Psoas muscle (tissue), 8 donors: Measurements from ENCODE around the gene PCED1A. TPM values are rescaled to one million over a fixed set of nuclear protein-coding genes. Genes with fewer than 3 reads are reported as not detected.
"Not testable (repeated sequence)": the region's sequence is repeated elsewhere in the genome, so short reads cannot be mapped to it uniquely, and the experiment has no call there.

ENCODE experiments used
- ATAC-seq, 4 donors: fragments of 200-7000 bp; cut with Tn5 transposase; one replicate each; pipeline ENCODE4 v1.9.1; 2020; ENCODE audit warnings: moderate library complexity in 3 of 4, mild to moderate bottlenecking in 2 of 4
- DNase-seq, 2 donors: peaks; one replicate each; pipeline ENCODE4 v3.0.0-alpha.2; 2020
- H3K27ac ChIP-seq: fragments of 200-600 bp; one replicate; pipeline ENCODE4 v1.8.0; 2022
- H3K27me3 ChIP-seq, 3 donors: fragments of 200-600 bp in 1 of 3; one replicate each; pipeline versions ENCODE4 v1.6.1 to v1.8.0; 2013 to 2022; ENCODE audit warnings: low read length in 2 of 3, mild to moderate bottlenecking in 2 of 3, moderate library complexity in 1 of 3; ENCODE audit not compliant: insufficient read depth in 3 of 3
- H3K36me3 ChIP-seq, 2 donors: fragments of 200-600 bp in 1 of 2; one replicate each; pipeline versions ENCODE4 v1.6.1 to v1.8.0; 2013 to 2022; ENCODE audit warnings: low read depth in 1 of 2, mild to moderate bottlenecking in 1 of 2, moderate library complexity in 1 of 2; ENCODE audit not compliant: insufficient read depth in 1 of 2
- H3K4me1 ChIP-seq: fragments of 200-600 bp; one replicate; pipeline ENCODE4 v1.8.0; 2022
- H3K4me3 ChIP-seq: fragments of 200-600 bp; one replicate; pipeline ENCODE4 v1.8.0; 2022; ENCODE audit warnings: mild to moderate bottlenecking
- H3K9me3 ChIP-seq: fragments of 200-600 bp; one replicate; pipeline ENCODE4 v1.8.0; 2022
- WGBS, 3 donors: extraction: QIAGEN DNeasy Blood & Tissue Kit; methylation state at CpG; one replicate each; pipeline versions ENCODE4 v1.1.6 to v1.1.7; 2013; 5-methylcytosine and 5-hydroxymethylcytosine counted together
- intact Hi-C, 2 donors: fragments of 100-400 bp; cut with DNase I; formaldehyde crosslinking; loops; one replicate each; pipeline versions ENCODE4 v1.11.0 to v1.14.2; 2022
- polyA plus RNA-seq, 3 donors: library from polyadenylated mRNA; stranded (reverse); fragments of 200-250 nt; gene quantifications; one replicate each; pipeline ENCODE4 v1.2.3, GENCODE V29; 2013
- total RNA-seq, 4 donors: library from RNA; stranded (reverse); fragmentation: NEBNext Ultra II Directional in 2 of 4; extraction: Animal tissue kit (Norgen Biotek cat#: 25700) in 2 of 4; gene quantifications; one replicate each; pipeline versions ENCODE4 v1.2.1 to v1.2.4, GENCODE V29; 2021 to 2023
- TF ChIP-seq, protein P1 (sequence below): fragments of 200-600 bp; IDR thresholded peaks from one replicate; pipeline ENCODE4 v1.8.0; 2022; ENCODE audit warnings: antibody characterized with exemption
- donor health status: healthy with polysubstance abuse.
- donor health status: DM: no; HTN: no; CAD: no; lungs with moderate emphysema.
- donor health status: Bipolar disorder and iron deficiency.
- donor health status: healthy.
- donor health status: DM: yes; HTN: yes; CAD: no.
- donor health status: DM: no; HTN: no; CAD: no.
- donor health status: DM: no; HTN: no; CAD: no.
- donor health status: DM: yes; HTN: yes; CAD: no.

The PCED1A gene
- total and polyA plus RNA-seq, 7 donors, result 4.2 to 11.5 (median 6.4) TPM

DNA sequence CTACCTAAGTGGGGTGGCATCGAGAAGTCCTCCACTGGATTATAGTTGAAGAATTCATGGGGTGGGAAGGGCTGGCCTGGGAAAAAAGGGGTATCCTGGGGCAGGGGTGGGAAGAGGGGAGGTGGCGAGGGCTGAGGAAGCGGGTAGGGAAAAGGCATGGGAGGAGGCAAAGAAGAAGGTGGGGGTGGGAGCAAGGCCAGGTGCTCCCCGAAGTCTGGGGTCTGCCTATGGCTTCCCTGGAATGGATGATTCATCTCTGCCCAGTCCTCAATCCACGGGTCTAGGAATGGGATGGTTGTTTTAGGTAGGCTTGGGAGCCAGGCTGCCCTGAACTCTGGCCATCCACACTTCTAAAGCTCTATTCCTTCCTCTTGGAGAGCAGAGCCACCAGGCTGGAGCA, 4.4 kb downstream of the PCED1A start:
- TF ChIP-seq, protein P1, sequence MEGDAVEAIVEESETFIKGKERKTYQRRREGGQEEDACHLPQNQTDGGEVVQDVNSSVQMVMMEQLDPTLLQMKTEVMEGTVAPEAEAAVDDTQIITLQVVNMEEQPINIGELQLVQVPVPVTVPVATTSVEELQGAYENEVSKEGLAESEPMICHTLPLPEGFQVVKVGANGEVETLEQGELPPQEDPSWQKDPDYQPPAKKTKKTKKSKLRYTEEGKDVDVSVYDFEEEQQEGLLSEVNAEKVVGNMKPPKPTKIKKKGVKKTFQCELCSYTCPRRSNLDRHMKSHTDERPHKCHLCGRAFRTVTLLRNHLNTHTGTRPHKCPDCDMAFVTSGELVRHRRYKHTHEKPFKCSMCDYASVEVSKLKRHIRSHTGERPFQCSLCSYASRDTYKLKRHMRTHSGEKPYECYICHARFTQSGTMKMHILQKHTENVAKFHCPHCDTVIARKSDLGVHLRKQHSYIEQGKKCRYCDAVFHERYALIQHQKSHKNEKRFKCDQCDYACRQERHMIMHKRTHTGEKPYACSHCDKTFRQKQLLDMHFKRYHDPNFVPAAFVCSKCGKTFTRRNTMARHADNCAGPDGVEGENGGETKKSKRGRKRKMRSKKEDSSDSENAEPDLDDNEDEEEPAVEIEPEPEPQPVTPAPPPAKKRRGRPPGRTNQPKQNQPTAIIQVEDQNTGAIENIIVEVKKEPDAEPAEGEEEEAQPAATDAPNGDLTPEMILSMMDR, result no peak
- H3K27ac ChIP-seq, result no peak overlapping the region
- H3K36me3 ChIP-seq, result peaks cover 0 to 24% of the 10 kb centered on the region in 2 donors
- H3K27me3 ChIP-seq, result no peaks in the 10 kb centered on the region
- no peak for DNase-seq
- intact Hi-C loops, result no loop called here
- H3K4me3 ChIP-seq, result no peak overlapping the region
- no peaks in the 10 kb centered on the region for H3K9me3 ChIP-seq
- peaks cover 4% of the 10 kb centered on the region for H3K4me1 ChIP-seq
- no peak for ATAC-seq
- WGBS, 3 donors, result 80 to 86% (median 80%) methylated on average over 5 of the region's 5 CpGs

DNA sequence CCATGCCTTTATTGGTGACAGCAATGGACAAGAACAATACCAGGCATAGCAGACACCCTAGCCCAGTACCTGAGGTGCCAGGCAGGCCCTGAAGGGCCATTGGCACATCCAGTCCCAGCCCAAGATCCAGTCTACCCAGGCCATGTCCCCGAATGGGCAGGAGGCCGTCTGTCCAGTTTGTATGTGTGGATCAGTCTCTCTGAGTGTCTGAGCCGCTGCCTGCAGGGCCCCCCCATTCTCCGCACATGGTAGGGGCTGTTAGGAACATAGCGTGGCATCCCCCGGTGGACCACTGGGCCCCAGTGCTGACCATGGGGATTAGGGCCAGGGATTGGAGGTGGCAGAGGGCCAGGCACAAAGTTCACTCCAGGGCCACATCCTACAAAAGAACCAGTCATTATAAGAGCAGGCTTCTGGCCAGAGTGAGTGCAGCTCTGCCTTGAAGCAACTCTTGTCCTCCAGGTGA, 5.1 kb downstream of the PCED1A start:
- no peaks in the 10 kb centered on the region for H3K9me3 ChIP-seq
- TF ChIP-seq, protein P1, result no peak
- peaks cover 4% of the 10 kb centered on the region for H3K4me1 ChIP-seq
- H3K27me3 ChIP-seq, result no peaks in the 10 kb centered on the region
- peaks cover 0 to 24% of the 10 kb centered on the region in 2 donors for H3K36me3 ChIP-seq
- no peak for DNase-seq
- ATAC-seq, result no peak
- intact Hi-C loops, result no loop called here
- WGBS, 3 donors, result 83 to 93% (median 86%) methylated on average over 6 of the region's 6 CpGs
- no peak overlapping the region for H3K27ac ChIP-seq
- H3K4me3 ChIP-seq, result no peak overlapping the region

GRCh38 chr20:2834401-2835110, 5.9 kb downstream of the PCED1A start:
- Histone ChIP-seq H3K4me3 (no peak overlapping the region), H3K4me1 (no peaks in the 10 kb centered on the region), H3K27ac (no peak overlapping the region), H3K36me3 (peaks cover 0 to 24% of the 10 kb centered on the region in 2 donors), H3K27me3 (no peaks in the 10 kb centered on the region), H3K9me3 (no peaks in the 10 kb centered on the region)
- WGBS, 3 donors, result 91 to 96% (median 94%) methylated on average over 14 of the region's 14 CpGs
- DNase-seq (no peak), ATAC-seq (no peak)
- intact Hi-C loops, result no loop called here
- TF ChIP-seq, protein P1, result no peak

DNA sequence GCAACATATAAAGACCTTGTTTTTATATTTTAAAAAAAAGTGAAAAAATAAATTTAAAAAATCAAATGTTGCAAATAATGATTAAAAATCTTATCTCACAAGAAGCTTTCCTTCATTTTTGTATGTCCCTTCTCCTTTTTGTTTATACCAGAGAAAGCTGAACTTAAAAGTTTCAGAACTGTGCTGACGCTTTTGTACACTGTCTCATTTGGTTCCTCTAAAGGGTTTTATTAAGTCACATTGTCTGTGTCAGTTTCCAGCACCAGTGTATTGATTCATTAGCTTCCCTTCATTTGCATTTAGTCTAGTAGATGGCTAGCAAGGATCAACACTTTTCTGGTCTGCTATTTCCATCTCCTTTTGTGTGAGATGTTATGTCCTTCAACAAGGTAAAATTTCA, 6.7 kb downstream of the PCED1A start:
- no peak for ATAC-seq
- Histone ChIP-seq H3K27me3 (no peaks in the 10 kb centered on the region), H3K4me1 (no peaks in the 10 kb centered on the region), H3K36me3 (peaks cover 0 to 23% of the 10 kb centered on the region in 2 donors), H3K9me3 (no peaks in the 10 kb centered on the region), H3K4me3 (no peak overlapping the region), H3K27ac (no peak overlapping the region)
- DNase-seq, result no peak
- TF ChIP-seq, protein P1, result no peak
- WGBS, 3 donors, result 69 to 88% (median 82%) methylated on average over 1 of the region's 1 CpG
- intact Hi-C loops, result no loop called here

DNA sequence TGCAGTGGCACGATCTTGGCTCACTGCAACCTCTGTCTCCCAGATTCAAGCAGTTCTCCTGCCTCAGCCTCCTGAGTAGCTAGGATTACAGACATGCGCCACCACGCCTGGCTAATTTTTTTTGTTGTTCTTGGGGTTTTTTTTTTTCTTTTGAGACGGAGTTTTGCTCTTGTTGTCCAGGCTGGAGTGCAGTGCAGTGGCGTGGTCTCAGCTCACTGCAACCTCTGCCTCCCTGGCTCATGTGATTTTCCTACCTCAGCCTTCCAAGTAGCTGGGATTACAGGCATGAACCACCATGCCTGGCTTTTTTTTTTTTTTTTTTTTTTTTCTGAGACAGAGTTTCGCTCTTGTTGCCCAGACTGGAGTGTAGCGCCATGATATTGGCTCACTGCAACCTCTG, 9.2 kb downstream of the PCED1A start:
- peaks cover 0 to 24% (median 0%) of the 10 kb centered on the region in 3 donors for H3K27me3 ChIP-seq
- intact Hi-C loops, ATAC-seq, H3K4me1 ChIP-seq, H3K27ac ChIP-seq, H3K4me3 ChIP-seq, H3K9me3 ChIP-seq, DNase-seq: not testable (repeated sequence)
- WGBS, 3 donors, result 73 to 82% (median 74%) methylated on average over 6 to 7 of the region's 7 CpGs
- peaks cover 0 to 10% of the 10 kb centered on the region in 2 donors for H3K36me3 ChIP-seq
